ENCODE measurements around the gene IP6K1.

IP6K1 gene

DNA sequence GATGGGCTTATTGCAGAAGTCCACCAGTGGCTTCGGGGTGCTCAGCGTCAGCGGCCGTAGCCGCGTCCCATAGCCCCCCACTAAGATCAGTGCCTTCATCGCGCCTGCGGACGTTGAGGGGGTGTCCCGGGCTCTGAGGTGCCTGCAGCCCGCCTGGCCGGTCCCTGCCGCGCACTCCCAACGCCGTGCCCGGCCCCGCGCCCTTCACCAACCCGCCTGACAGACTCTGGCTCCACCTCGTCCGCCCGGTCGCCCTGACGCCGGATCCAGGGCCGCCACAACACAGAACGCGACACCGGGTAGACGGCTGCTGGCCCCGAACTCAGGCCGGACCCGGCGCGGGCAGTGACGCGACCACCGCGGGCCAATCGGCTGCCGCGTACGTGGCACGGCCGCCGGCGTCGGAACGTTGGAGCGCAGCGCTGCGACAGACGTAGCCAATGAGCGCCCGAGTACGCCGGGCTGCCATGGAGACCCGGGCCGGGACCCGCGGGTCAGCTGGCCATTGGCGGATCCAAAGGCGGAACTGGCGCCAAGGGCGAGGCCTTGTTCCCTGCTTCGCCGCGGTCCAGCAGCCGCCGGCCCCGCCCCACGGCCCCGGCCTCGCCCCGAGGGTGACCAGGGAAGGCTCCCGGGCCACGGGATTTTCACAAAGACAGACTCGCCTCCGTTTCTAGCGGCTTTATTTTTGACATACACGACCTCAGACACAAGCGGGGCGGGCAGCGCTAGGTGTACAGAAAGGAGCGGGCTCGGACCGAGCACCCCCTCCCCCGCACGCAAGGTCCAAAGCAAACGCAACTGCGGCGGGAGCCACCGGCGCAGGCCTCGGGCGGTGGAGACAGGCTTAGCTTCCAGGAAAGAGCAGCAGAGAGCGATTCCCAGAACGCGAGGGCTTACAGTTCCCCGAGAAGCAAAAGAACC is 62.5 kb downstream of the IP6K1 start, which contains the start of gene GMPPB:
Gene GMPPB, minus strand, starts transcription at position 324 of the 924 bp plus-strand sequence. Its CDS starts 225 bp downstream, at position 99.
- DNase-seq (ENCODE audit: low spot score) = peak; percentile 99
- TF ChIP-seq, protein P1, sequence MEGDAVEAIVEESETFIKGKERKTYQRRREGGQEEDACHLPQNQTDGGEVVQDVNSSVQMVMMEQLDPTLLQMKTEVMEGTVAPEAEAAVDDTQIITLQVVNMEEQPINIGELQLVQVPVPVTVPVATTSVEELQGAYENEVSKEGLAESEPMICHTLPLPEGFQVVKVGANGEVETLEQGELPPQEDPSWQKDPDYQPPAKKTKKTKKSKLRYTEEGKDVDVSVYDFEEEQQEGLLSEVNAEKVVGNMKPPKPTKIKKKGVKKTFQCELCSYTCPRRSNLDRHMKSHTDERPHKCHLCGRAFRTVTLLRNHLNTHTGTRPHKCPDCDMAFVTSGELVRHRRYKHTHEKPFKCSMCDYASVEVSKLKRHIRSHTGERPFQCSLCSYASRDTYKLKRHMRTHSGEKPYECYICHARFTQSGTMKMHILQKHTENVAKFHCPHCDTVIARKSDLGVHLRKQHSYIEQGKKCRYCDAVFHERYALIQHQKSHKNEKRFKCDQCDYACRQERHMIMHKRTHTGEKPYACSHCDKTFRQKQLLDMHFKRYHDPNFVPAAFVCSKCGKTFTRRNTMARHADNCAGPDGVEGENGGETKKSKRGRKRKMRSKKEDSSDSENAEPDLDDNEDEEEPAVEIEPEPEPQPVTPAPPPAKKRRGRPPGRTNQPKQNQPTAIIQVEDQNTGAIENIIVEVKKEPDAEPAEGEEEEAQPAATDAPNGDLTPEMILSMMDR (IDR thresholded peaks at IDR 0.05; ENCODE audit: borderline replicate concordance, control extremely low read depth, extremely low read depth, insufficient read depth, missing control alignments) = no peak
- in situ Hi-C loops (cut with MboI; ENCODE audit: low sequenced_read_pairs, unreplicated experiment) = no loop called here

DNA sequence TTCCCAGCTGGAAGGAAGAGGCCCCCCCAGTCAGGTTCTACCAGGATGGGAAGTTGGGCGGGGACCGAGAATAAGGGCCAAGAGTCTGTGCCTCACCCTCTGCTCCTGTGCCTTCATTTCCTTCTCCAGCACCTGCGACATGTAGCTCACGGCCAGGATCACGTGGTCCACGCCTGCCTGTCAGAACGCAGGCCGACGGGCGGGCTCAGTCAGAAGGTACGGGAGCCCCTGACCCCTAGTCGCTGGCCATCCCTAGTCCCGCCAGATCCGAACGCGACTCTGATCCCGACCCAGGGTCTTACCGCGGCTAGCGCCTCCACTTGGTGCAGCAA is 63.1 kb downstream of the IP6K1 start:
- TF ChIP-seq, protein P1 (IDR thresholded peaks at IDR 0.05; ENCODE audit: borderline replicate concordance, control extremely low read depth, extremely low read depth, insufficient read depth, missing control alignments) = no peak
- peak; percentile 74 for DNase-seq (ENCODE audit: low spot score)

DNA sequence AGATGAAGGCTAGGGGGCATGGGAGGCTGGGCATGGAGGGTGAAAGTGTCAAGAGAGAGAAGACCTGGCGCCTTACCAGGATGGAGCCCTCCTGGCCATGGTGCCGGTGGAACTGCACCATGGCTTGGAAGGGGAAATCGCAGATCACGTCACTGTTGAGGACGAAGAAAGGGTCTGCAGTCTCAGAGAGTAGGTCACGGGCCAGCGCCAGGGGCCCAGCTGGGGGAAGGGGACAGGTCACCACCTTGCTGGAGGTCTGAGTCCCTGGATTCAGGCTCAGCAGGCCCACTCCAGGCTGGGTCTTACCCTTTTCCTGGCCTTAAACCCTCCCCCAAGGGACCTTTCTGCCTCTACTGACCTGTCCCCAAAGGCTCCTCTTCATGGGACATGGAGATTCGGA is 63.4 kb downstream of the IP6K1 start:
- DNase-seq (ENCODE audit: low spot score) = no peak
- TF ChIP-seq, protein P1 (IDR thresholded peaks at IDR 0.05; ENCODE audit: borderline replicate concordance, control extremely low read depth, extremely low read depth, insufficient read depth, missing control alignments) = no peak
- in situ Hi-C loops (cut with MboI; ENCODE audit: low sequenced_read_pairs, unreplicated experiment) = no loop called here

More for the DNA sequence above, 63.1 kb downstream of the IP6K1 start:
- in situ Hi-C loops (cut with MboI; ENCODE audit: low sequenced_read_pairs, unreplicated experiment) = no loop called here

DNA sequence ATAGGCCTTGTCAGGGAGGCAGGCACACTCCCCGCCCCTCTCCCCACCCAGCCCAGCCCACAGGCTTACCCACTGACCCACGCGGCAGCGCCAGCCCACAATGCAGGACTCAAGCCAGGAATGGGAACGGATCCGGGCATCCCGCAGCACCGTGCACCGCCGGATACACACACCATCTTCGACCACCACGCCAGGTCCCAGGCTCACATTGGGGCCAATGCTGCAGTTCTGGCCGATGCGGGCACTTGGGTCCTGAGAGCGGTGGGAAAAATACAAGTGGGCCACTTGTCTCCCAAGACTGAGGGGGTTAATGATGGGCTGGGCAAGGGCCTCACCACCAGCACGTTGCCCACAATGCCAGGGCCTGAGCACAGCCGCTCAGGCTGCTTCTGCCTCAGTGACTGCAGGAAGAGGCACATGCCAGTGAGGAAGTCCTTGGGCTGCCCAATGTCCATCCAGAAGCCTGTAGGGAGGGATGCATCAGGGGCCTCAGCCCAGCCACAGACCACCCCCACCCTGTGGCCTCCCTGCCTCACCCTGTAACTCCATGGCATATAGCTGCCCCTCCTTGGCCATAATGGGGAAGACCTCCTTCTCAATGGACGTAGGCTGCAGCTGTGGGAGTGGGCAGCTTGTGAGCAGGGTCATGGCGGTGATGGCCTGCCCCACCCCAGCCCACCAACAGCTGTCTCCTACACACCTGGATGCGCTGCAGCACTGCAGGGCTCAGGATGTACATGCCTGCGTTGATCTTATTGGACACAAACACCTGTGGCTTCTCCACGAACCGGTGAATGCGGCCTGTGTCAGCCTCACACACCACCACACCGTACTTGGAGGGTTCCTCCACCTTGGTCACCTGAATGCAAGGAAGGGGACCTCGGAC is 64.2 kb downstream of the IP6K1 start:
- TF ChIP-seq, protein P1 (IDR thresholded peaks at IDR 0.05; ENCODE audit: borderline replicate concordance, control extremely low read depth, extremely low read depth, insufficient read depth, missing control alignments) = no peak
- in situ Hi-C loops (cut with MboI; ENCODE audit: low sequenced_read_pairs, unreplicated experiment) = no loop called here
- no peak for DNase-seq (ENCODE audit: low spot score)

DNA sequence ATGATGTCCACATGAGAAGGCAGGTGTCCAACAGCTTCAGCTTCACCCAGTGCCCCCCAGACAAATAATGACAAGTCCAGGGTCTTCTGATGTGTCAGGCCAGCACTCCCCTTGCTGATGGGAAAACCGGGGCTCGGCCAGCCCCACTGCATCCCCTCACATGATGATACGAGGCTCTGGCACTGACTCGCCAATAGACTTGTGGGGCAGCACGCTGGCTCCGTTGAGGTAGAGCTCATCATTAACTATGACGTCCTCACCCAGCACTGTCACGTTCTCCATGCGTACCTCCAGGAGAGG is 64.8 kb downstream of the IP6K1 start:
- in situ Hi-C loops (cut with MboI; ENCODE audit: low sequenced_read_pairs, unreplicated experiment) = no loop called here

More for the DNA sequence above, 64.8 kb downstream of the IP6K1 start:
- DNase-seq (ENCODE audit: low spot score) = no peak
- TF ChIP-seq, protein P1 (IDR thresholded peaks at IDR 0.05; ENCODE audit: borderline replicate concordance, control extremely low read depth, extremely low read depth, insufficient read depth, missing control alignments) = no peak
